C4-2B (cell line): Measurements from ENCODE around the gene MINDY3.

Source experiments
- H3K27ac ChIP-seq: fragments of 450-650 bp; 2 replicates; pipeline ENCODE4 v1.5.1; 2017
- CTCF ChIP-seq: fragments of 450-650 bp; conservative IDR thresholded peaks from 2 replicates; pipeline ENCODE4 v1.5.1; 2017; ENCODE audit warnings: mild to moderate bottlenecking
- ZFX ChIP-seq: fragments of 450-650 bp; IDR thresholded peaks from 2 replicates; pipeline ENCODE4 v1.6.1; 2017

Gene MINDY3

GRCh38 chr10:15859906-15860691, at the start of gene MINDY3:
TSS of gene MINDY3 (minus strand) at chr10:15860507. CDS start at chr10:15860299, 208 bp downstream.
- peak within 1 kb of the TSS; percentile 80 for H3K27ac ChIP-seq
- no peak for TF ChIP-seq ZFX
- no peak for TF ChIP-seq CTCF

- TF ChIP-seq CTCF = no peak
- TF ChIP-seq ZFX = no peak
- no peak overlapping the region for H3K27ac ChIP-seq
These were observed 41.6 kb upstream of the MINDY3 start for GRCh38 chr10:15901889-15902288.

- no peak overlapping the region for H3K27ac ChIP-seq
- TF ChIP-seq CTCF (peak; percentile 59), ZFX (no peak)
These were observed 37.7 kb upstream of the MINDY3 start for GRCh38 chr10:15898046-15898445.

GRCh38 chr10:15897287-15897686, 37.0 kb upstream of the MINDY3 start:
- TF ChIP-seq CTCF (no peak), ZFX (no peak)
- H3K27ac ChIP-seq = no peak overlapping the region

GRCh38 chr10:15896654-15897053, 36.3 kb upstream of the MINDY3 start:
- TF ChIP-seq CTCF (no peak), ZFX (no peak)
- H3K27ac ChIP-seq = no peak overlapping the region

- TF ChIP-seq ZFX = no peak
- TF ChIP-seq CTCF = no peak
- no peak overlapping the region for H3K27ac ChIP-seq
These were observed 24.1 kb upstream of the MINDY3 start for GRCh38 chr10:15884447-15884846.

GRCh38 chr10:15881542-15881941, 21.2 kb upstream of the MINDY3 start:
- no peak for TF ChIP-seq ZFX
- no peak for TF ChIP-seq CTCF

More at GRCh38 chr10:15881542-15881941, 21.2 kb upstream of the MINDY3 start:
- H3K27ac ChIP-seq = no peak overlapping the region
